B cell (primary cell): Measurements from ENCODE around the gene APOC1. TPM values are rescaled to one million over a fixed set of nuclear protein-coding genes. Genes with fewer than 3 reads are reported as not detected.
A peak's percentile ranks its signal among the peaks of the same experiment; 100 is the strongest.

ENCODE experiments used
- ATAC-seq: fragments of 200-7000 bp; cut with Tn5 transposase; one replicate; pipeline ENCODE4 v1.10.0; 2021; ENCODE audit warnings: low read depth, mild to moderate bottlenecking, moderate number of reproducible peaks, moderate library complexity
- CTCF ChIA-PET: fragments of 350-600 bp; sonication (Branson Sonifier 250); formaldehyde crosslinking; loops from one replicate; lab custom pipeline; 2021; ENCODE audit warnings: antibody characterized with exemption, inconsistent platforms; lab: Charles Lee
- POLR2A ChIA-PET: fragments of 350-600 bp; sonication (Branson Sonifier 250); formaldehyde crosslinking; loops from one replicate; lab custom pipeline; 2021; ENCODE audit warnings: antibody characterized with exemption; lab: Charles Lee
- DNase-seq: peaks from one replicate; pipeline ENCODE4 v3.0.0; 2013
- H2AFZ ChIP-seq: 2 replicates; pipeline ENCODE4 v1.6.1; 2012; ENCODE audit warnings: mild to moderate bottlenecking, low read depth, low read length; ENCODE audit not compliant: insufficient read depth, poor library complexity, severe bottlenecking
- H3K27ac ChIP-seq, 2 donors: 1 replicate in 1 of 2; 2 replicates in 1 of 2; pipeline ENCODE4 v1.5.1; 2012 to 2013; ENCODE audit warnings: low read length in 2 of 2, mild to moderate bottlenecking in 2 of 2, moderate library complexity in 1 of 2
- H3K27me3 ChIP-seq, 4 experiments: fragments of 200-600 bp in 1 of 4; sonication (generic) in 1 of 4; replicated peaks in 1 of 4; 1 replicate in 2 of 4; 2 replicates in 2 of 4; pipeline versions ENCODE4 v1.6.1 to v1.7.0; 2013 to 2016; ENCODE audit warnings: low read length in 3 of 4, mild to moderate bottlenecking in 2 of 4, mixed read lengths in 1 of 4, moderate library complexity in 1 of 4; ENCODE audit not compliant: insufficient read depth in 4 of 4, control insufficient read depth in 3 of 4; ENCODE audit errors: control extremely low read depth in 1 of 4
- H3K36me3 ChIP-seq, 2 experiments: replicated peaks in 1 of 2; 1 replicate in 1 of 2; 2 replicates in 1 of 2; pipeline versions ENCODE4 v1.6.1 to v1.7.1; 2013; ENCODE audit warnings: low read length in 1 of 2; ENCODE audit not compliant: insufficient read depth in 2 of 2, control insufficient read depth in 1 of 2; ENCODE audit errors: control extremely low read depth in 1 of 2, extremely low read depth in 1 of 2
- H3K4me1 ChIP-seq, 2 donors: fragments of 200-600 bp in 1 of 2; sonication (generic) in 1 of 2; 1 replicate in 1 of 2; 2 replicates in 1 of 2; pipeline versions ENCODE4 v1.5.1 to v1.6.1; 2013 to 2017; ENCODE audit warnings: low read length in 2 of 2; ENCODE audit not compliant: control insufficient read depth in 2 of 2, insufficient read depth in 2 of 2
- H3K4me2 ChIP-seq: replicated peaks from 2 replicates; pipeline ENCODE3; 2012; ENCODE audit warnings: mild to moderate bottlenecking, low read depth, low read length; ENCODE audit not compliant: poor library complexity, severe bottlenecking
- H3K4me3 ChIP-seq, 5 experiments: fragments of 200-600 bp in 1 of 5; sonication (generic) in 1 of 5; 1 replicate in 3 of 5; 2 replicates in 2 of 5; pipeline versions ENCODE4 v1.5.1 to v1.7.0; 2011 to 2016; ENCODE audit warnings: low read length in 4 of 5, mild to moderate bottlenecking in 4 of 5, low read depth in 2 of 5, control low read depth in 1 of 5, moderate library complexity in 1 of 5; ENCODE audit not compliant: insufficient read depth in 1 of 5; ENCODE audit errors: control extremely low read depth in 1 of 5, extremely low read depth in 1 of 5
- H3K79me2 ChIP-seq: fragments of 200-600 bp; sonication (generic); one replicate; pipeline ENCODE4 v1.6.0; 2016; ENCODE audit warnings: low read length; ENCODE audit not compliant: control insufficient read depth, insufficient read depth
- H3K9ac ChIP-seq: fragments of 200-600 bp; sonication (generic); 2 replicates; pipeline ENCODE4 v1.6.1; 2017; ENCODE audit warnings: mild to moderate bottlenecking, low read length, moderate library complexity
- H3K9me3 ChIP-seq, 3 donors: one replicate each; pipeline versions ENCODE4 v1.6.1 to v1.7.1; 2013; ENCODE audit warnings: low read length in 2 of 3; ENCODE audit not compliant: control insufficient read depth in 2 of 3, insufficient read depth in 1 of 3; ENCODE audit errors: control extremely low read depth in 1 of 3
- H4K20me1 ChIP-seq: 2 replicates; pipeline ENCODE4 v1.6.0; 2012; ENCODE audit warnings: mild to moderate bottlenecking, low read length; ENCODE audit not compliant: insufficient read depth, control insufficient read depth, poor library complexity, severe bottlenecking
- H3K27ac Mint-ChIP-seq: one replicate; pipeline ENCODE4 v1.8.0; 2021; ENCODE audit warnings: mixed read lengths
- H3K27me3 Mint-ChIP-seq: one replicate; pipeline ENCODE4 v1.8.0; 2021; ENCODE audit warnings: mixed read lengths
- H3K4me1 Mint-ChIP-seq: one replicate; pipeline ENCODE4 v1.8.0; 2021; ENCODE audit warnings: mixed read lengths
- H3K4me3 Mint-ChIP-seq: one replicate; pipeline ENCODE4 v1.8.0; 2021; ENCODE audit warnings: mixed read lengths
- H3K9me3 Mint-ChIP-seq: one replicate; pipeline ENCODE4 v1.8.0; 2022; ENCODE audit warnings: mixed read lengths; ENCODE audit not compliant: insufficient read depth
- EZH2 ChIP-seq: IDR thresholded peaks from 2 replicates; pipeline ENCODE4 v1.6.1; 2012; ENCODE audit warnings: borderline replicate concordance, low read depth, mild to moderate bottlenecking, moderate library complexity, low read length; ENCODE audit not compliant: insufficient read depth, poor library complexity, severe bottlenecking
- WGBS: methylation state at CpG from one replicate; pipeline ENCODE4 v1.1.5; 2013; ENCODE audit warnings: missing lambda C conversion rate; ENCODE audit not compliant: insufficient coverage; 5-methylcytosine and 5-hydroxymethylcytosine counted together
- intact Hi-C: fragments of 100-400 bp; cut with micrococcal nuclease; formaldehyde crosslinking; loops from one replicate; pipeline ENCODE4 v1.10.0; 2022
- polyA plus RNA-seq: library from polyadenylated mRNA; depleted of rRNA; stranded (reverse); fragments of >200 nt; gene quantifications from 2 replicates; pipeline ENCODE4 v1.2.3, GENCODE V29; 2012
- total RNA-seq, 2 donors: library from RNA; stranded (reverse); fragments of 120-200 nt in 1 of 2; gene quantifications; 1 replicate in 1 of 2; 2 replicates in 1 of 2; pipeline versions ENCODE4 v1.2.3 to v1.2.4, GENCODE V29; 2013 to 2022
- TF ChIP-seq, protein P1 (sequence below): fragments of 200-600 bp; IDR thresholded peaks from one replicate; pipeline ENCODE4 v1.8.0; 2022; ENCODE audit warnings: antibody characterized with exemption, mild to moderate bottlenecking

APOC1 gene
- total and polyA plus RNA-seq, 2 donors (not counting 1 experiment from before 2014, with no cell fraction given), result not detected

DNA sequence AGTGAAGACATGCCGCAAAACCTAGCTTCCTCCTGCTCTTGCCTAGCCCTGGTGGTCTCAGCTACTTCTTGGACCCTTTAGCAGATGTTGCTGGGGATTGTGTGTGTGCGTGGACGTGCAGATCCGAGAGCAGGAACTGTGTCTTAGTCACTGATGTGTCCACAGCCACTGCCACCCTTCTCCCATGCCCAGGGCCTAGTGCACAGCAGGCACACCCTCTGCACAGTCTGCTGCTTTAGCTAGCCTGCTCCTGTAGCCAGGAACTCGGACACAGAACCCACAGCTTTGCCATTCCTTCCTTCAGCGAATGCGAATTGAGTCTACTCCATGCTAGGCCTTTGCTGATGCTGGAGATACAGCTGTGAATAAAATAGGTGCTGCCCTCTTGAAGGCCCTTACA lies 43.1 kb downstream of the APOC1 start:
- Histone ChIP-seq H3K36me3 (peaks cover 0 to 9% of the 10 kb centered on the region in 2 experiments), H4K20me1 (peaks cover 48% of the 10 kb centered on the region), H3K9me3 (no peaks in the 10 kb centered on the region), H3K4me1 (peaks cover 71 to 80% of the 10 kb centered on the region in 2 donors), H2AFZ (no peak overlapping the region), H3K9ac (no peak overlapping the region), H3K27me3 (no peaks in the 10 kb centered on the region), H3K27ac (peak overlapping the region in 1 of 2 donors; percentile 93), H3K79me2 (peaks cover 97% of the 10 kb centered on the region), H3K4me2 (peak overlapping the region; percentile 99), H3K4me3 (no peak overlapping the region)
- DNase-seq (no peak), ATAC-seq (no peak)
- peak overlapping the region; percentile 99 for H3K4me3 Mint-ChIP-seq
- H3K27ac Mint-ChIP-seq, result peak overlapping the region; percentile 94
- TF ChIP-seq, protein P1, sequence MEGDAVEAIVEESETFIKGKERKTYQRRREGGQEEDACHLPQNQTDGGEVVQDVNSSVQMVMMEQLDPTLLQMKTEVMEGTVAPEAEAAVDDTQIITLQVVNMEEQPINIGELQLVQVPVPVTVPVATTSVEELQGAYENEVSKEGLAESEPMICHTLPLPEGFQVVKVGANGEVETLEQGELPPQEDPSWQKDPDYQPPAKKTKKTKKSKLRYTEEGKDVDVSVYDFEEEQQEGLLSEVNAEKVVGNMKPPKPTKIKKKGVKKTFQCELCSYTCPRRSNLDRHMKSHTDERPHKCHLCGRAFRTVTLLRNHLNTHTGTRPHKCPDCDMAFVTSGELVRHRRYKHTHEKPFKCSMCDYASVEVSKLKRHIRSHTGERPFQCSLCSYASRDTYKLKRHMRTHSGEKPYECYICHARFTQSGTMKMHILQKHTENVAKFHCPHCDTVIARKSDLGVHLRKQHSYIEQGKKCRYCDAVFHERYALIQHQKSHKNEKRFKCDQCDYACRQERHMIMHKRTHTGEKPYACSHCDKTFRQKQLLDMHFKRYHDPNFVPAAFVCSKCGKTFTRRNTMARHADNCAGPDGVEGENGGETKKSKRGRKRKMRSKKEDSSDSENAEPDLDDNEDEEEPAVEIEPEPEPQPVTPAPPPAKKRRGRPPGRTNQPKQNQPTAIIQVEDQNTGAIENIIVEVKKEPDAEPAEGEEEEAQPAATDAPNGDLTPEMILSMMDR, result no peak
- no peak for TF ChIP-seq EZH2
- intact Hi-C loops, result no loop called here
- peaks cover 79% of the 10 kb centered on the region for H3K4me1 Mint-ChIP-seq
- CTCF ChIA-PET, result interaction anchor here (0.8 to 2.2 kb wide), 5 partner anchors 8 to 268 kb away, joined by 3 to 7 read pairs (median 3); partner anchors contain the start of gene CLASRP
- WGBS, result 89% methylated on average over 7 of the region's 7 CpGs
- no peaks in the 10 kb centered on the region for H3K9me3 Mint-ChIP-seq
- POLR2A ChIA-PET, result no interaction called here
- no peaks in the 10 kb centered on the region for H3K27me3 Mint-ChIP-seq

DNA sequence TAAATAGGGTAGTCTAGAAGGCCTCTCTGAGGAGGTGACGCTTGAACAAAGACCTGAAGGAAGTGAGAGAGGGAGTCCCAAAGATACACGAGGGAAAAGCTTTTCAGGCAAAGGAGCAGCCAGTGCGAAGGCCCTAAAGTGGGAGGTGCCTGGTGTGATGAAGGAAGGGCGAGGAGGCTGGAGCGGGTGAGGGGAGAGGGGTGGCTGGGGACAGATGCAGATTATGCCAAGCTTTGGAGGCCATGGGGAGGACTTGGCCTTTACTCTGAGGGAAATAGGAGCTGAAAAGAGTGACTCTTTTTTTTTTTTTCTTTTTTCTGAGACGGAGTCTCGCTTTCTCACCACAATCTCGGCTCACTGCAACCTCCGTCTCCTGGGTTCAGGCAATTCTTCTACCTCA lies 43.7 kb downstream of the APOC1 start:
- H3K4me2 ChIP-seq, result peak overlapping the region; percentile 99
- peaks cover 78% of the 10 kb centered on the region for H3K4me1 Mint-ChIP-seq
- peaks cover 0 to 11% of the 10 kb centered on the region in 2 experiments for H3K36me3 ChIP-seq
- peaks cover 71 to 80% of the 10 kb centered on the region in 2 donors for H3K4me1 ChIP-seq
- no peaks in the 10 kb centered on the region for H3K9me3 ChIP-seq
- POLR2A ChIA-PET, result no interaction called here
- no peaks in the 10 kb centered on the region for H3K27me3 ChIP-seq
- H3K9me3 Mint-ChIP-seq, result no peaks in the 10 kb centered on the region
- H3K79me2 ChIP-seq, result peaks cover 99% of the 10 kb centered on the region
- no peak overlapping the region for H3K4me3 ChIP-seq
- H3K27me3 Mint-ChIP-seq, result no peaks in the 10 kb centered on the region
- H3K9ac ChIP-seq, result no peak overlapping the region
- peak overlapping the region; percentile 99 for H3K4me3 Mint-ChIP-seq
- TF ChIP-seq EZH2, result no peak
- TF ChIP-seq, protein P1, result no peak
- H3K27ac Mint-ChIP-seq, result peak overlapping the region; percentile 94
- no peak overlapping the region for H2AFZ ChIP-seq
- peaks cover 48% of the 10 kb centered on the region for H4K20me1 ChIP-seq
- whole genome bisulfite sequencing, result 58% methylated on average over 5 of the region's 9 CpGs
- DNase-seq (no peak), ATAC-seq (no peak)
- CTCF ChIA-PET, result interaction anchor here (0.8 to 1.3 kb wide), 3 partner anchors 9 to 268 kb away, joined by 3 read pairs; partner anchors contain the start of gene CLASRP
- intact Hi-C loops, result no loop called here
- peak overlapping the region in 1 of 2 donors; percentile 93 for H3K27ac ChIP-seq
